GM21390 (cell line): ENCODE results near the gene MAPRE3.

Experiments used
- ATAC-seq: cut with Tn5 transposase; IDR thresholded peaks from one replicate; pipeline ENCODE4 v1.9.1; 2021; ENCODE audit not compliant: unreplicated experiment

MAPRE3 gene

DNA sequence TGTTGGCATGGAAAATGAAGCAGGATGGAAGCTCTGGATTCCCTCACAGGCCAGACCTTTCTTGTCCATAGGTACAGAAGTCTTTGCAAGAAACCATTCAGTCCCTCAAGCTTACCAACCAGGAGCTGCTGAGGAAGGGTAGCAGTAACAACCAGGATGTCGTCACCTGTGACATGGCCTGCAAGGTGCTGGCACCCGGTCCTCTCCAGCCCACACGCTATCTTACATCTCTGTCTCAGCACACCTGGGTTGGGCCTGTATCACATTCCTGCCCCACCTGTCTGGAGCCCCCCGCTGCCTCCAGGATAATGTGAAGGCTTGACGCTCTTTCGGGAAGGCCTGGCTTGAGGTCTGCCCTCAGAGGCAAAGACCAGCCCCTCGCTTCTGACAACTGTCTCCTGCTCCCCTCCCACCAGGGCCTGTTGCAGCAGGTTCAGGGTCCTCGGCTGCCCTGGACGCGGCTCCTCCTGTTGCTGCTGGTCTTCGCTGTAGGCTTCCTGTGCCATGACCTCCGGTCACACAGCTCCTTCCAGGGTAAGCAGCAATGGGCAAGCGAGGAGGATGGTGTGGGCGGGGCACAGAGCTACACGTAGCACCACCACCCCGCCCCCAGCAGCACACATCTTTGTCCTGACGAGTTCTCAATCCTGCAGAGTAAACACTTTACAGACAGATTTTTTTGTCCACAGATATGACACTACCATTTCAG lies 68.3 kb downstream of the MAPRE3 start:
- ATAC-seq: no peak

DNA sequence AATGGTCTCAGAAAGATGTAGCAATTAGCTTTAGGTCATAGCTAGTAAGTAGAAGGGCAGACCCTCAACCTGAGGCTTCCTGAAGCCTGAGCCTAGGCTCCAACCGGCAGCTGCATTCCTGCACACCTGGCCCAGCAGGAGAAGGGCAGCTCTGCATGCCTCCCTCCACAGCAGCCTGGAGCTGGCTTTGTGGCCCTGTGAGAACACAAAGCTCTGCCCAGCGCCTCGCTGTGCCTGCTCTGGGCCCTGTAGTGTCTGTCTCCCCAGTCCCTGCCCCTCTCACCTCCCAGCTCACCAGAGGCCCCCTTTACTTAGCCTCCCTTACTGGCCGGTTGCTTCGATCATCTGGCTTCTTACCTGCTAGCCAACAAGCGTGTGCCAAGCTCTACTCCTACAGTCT lies 69.0 kb downstream of the MAPRE3 start:
- no peak for ATAC-seq

DNA sequence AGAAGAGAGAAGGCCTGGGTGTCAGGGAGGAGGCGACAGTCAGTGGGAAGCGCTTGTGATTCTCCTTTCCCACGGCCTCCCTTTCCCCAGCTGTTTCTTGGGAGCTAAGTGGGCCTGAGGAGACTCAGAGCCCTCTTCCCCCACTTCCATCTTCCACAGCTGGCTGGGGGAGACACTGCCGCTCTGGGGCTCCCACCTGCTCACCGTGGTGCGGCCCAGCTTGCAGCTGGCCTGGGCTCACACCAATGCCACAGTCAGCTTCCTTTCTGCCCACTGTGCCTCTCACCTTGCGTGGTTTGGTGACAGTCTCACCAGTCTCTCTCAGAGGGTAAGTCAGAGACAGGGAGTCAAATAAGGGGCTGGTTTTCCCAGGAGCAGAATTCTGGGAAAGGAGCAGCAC lies 69.4 kb downstream of the MAPRE3 start:
- ATAC-seq: no peak

DNA sequence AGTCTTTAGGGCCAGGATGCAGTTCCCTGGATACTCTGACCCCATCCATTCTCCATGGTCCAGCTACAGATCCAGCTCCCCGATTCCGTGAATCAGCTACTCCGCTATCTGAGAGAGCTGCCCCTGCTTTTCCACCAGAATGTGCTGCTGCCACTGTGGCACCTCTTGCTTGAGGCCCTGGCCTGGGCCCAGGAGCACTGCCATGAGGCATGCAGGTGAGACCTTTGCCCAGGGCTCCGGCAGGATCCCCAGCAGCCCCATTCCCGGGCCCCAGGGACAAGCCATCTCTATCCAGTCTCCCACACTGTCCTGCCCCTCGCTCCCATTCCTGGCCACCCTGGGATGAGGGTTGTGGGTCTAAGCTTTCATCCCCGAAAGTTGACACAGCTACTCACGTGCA lies 69.8 kb downstream of the MAPRE3 start:
- no peak for ATAC-seq

DNA sequence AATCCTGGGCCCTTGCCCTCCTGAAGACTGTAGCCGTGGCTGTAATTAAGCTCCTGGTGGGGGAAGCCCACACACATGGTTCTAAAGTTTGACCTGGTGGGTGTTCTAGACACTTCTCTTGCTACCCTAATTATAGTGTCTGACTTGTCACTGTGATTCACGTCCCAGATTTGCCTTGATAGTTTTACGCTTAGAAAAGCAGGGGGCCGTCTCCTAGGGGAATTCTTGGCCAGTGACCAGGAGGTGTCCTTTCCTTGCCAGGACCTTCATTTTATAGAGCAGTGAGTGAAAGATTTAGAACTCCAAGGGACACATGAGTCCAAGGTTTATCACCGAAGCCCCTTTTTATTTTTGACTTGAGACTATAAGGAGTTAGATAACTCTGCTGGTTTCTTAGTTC lies 71.3 kb downstream of the MAPRE3 start:
- peak; percentile 32 for ATAC-seq

DNA sequence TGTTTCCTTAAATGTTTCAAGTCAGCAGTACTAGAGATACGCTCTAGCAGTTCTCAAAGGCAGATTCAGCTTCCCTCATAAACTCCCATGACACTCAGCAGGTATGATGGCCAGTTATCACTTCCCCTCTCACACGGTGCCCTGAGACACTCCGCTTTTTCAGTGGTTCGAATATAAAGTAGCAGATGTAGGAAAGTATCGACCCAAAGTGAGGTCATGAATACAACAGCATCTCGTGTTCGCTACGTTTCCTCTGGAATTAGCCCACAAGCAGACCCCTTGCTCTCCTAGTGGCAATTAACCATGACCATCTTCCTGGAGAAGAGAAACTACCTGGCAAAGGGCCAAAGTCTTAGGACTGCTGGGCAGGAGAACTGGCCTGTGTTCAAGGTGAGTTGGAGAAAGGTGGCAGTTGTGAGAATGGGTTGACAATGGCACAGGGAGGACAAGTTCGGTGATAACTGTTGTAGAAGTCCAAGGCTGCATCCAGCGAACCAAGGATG lies 71.8 kb downstream of the MAPRE3 start:
- ATAC-seq: peak; percentile 76

DNA sequence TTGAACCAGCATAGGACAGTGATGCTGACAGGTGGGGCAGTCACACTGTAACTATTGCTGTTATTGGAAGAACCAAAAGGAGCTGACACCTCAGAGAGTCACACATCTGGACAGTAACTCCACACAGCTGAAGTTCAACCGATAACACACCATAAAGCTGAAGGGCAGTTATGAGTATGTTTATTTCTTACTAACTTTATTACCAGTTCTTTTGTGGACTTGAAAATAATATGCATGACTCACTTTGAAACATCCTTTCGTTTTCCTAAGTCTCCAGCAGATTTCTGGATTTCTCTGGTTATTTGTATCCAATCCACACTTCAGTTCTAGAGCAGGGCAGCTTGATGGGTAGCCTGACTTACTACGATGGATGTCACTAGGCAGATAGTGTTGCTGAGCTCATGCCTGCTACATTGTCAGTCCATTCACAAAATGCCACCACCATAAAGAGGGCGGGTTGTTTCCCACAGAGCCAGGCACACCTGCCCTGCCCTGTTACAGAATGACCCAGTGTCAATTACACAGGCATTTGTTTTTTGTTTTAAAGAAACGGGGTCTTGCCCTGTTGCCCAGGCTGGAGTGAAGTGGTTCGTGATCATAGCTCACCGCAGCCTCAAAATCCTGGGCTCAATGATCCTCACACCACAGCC lies 72.7 kb downstream of the MAPRE3 start:
- ATAC-seq: no peak

DNA sequence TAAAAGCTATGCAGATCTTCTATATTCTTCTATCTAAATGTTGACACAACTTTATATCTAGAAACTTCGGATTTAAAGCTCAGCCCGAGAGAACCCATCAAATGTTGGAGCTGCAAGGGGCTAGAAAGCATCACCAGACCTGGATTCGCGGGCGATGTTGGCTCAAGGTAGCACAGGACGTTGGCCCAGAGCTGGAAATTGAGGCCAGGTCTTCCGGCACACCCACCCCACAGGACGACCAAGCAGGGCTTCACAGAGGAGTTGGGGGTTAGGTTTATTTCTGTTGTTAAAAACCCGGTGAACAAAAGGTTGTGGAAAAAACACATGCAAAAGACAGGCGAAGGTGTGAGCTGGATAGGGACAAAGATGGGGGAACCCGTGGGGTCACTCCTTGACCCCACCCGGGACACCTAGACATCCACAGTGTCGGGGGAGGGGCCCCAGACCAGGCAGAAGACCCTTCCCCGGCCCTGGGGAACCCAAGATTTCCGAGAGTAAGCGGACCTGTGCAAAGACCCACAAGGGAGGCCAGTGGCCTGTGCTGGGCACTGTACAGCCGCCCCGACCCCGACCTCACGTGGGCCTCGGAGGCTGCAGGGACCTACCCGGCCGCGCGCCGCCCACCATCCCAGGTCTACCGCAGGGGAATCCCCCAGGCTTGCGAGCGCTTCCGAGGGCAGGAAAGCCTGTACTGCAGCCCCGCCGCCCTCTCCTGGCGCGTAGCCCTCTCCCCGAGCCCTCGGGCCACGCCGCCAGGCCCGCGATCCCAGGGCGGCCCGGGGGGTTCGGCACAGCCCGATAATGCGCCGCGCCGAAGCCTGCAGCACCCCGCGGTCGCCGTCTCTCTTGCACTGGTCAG lies 79.2 kb downstream of the MAPRE3 start:
- peak; percentile 21 for ATAC-seq

DNA sequence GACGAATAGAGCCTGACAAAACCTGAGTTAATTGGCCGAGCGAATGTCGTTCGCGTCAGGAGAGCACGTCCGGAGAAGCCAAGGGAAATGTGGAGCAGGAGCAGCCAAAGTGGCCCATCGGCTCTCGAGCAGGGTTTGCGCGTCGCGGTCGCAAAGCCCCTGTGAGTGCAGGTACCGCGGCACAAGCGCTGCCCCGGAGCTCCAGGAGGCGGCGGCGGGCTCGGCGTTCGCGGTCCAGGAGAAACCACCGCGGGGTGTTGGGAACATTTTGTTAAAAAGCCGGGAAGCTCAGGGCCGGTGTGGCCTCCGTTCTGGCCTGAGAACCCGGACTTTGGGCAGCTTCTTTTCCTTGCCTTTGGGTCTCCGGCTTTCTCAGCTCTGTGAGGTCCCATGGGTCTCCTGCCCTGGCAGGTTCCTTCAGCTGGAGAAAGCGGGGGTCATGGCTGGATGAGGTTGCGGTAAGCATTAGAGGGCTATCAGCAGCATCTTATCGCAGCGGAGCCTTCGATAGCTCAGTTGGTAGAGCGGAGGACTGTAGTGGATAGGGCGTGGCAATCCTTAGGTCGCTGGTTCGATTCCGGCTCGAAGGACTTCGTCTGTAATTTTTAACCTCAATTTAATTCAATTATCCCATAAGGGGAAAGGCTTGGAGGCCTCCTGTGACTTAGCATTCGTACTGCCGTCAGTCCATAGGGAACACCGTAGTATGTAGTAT lies 80.0 kb downstream of the MAPRE3 start:
- ATAC-seq: peak; percentile 48

DNA sequence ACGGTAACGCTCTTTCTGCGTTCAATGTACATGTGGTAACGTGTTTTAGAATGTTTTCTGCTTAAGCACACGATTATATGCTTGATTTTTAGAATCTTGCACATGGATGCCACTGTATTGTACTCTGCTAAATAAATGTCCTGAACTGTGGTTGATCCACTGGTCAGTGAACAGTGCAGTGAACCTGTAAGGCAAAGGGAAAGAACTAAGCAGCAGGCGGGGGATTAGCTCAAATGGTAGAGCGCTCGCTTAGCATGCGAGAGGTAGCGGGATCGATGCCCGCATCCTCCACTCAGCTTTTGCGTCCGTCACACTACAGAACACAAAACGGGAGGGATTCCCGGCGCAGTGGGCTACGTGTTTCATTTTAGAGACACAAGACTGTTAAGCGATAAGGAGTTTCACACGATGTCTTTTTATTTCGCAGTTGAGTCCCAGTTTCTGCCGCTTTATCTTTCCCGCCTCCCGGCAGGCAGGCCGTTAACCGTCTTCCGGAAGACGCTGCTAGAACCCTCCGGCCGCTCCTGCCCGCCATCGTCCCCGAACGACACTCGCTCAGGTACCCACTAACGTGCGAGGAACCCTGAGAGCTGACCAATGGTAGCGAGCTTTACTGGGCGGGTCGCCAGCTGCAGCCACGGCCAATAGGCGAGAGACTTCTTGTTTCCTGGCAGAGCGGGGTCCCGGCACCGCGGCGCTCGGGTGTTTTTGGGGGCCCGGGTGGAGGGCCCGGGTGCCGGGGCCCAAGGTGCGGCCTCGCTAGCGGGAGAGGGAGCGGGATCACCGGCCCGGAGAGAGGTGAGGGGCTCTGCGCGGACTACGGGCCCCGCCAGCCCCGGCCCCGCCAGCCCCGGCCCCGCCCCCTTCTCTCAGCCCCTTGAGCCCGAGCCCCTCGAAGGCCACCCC lies 80.8 kb downstream of the MAPRE3 start, which contains the start of gene AGBL5:
TSS of gene AGBL5 (plus strand) at position 673 of the 906 bp plus-strand sequence. CDS start 1,291 bp downstream, outside the sequence.
- peak; percentile 71 for ATAC-seq

DNA sequence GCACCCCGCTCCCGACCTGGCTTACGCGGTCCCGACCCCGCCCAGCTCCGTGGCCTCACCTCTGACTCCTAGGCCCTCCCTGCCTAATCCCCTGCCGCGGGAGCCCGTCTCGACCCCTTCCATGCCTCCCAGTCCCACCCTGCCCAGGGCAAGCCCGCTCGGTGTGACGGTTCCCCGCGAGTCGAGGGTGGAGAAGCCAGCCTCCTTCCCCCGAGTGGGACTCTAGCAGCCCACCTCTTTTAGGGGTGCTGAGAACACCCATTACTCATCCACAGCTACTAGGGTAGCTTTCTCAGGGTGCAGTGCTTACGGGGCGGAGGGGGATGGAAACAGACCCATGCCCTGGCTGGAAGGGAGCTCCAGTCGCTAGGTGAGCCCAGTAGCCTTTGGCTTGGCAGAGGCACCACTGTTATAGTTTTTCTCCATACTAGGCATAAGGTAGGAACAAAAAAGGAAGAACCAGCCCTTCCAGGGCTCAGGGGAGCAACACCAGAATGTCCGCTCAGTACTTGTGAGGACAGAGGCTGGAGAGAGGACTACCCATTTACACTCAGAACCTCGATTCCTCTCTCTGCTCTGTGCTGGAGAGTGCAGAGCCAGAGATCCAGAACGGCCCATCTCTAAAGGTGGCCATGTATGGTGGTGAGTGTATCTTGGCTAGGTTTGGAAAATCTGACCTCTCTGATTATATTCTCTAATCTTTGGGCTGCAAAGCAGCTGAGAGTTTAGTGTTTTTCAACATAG lies 81.6 kb downstream of the MAPRE3 start:
- ATAC-seq: no peak

DNA sequence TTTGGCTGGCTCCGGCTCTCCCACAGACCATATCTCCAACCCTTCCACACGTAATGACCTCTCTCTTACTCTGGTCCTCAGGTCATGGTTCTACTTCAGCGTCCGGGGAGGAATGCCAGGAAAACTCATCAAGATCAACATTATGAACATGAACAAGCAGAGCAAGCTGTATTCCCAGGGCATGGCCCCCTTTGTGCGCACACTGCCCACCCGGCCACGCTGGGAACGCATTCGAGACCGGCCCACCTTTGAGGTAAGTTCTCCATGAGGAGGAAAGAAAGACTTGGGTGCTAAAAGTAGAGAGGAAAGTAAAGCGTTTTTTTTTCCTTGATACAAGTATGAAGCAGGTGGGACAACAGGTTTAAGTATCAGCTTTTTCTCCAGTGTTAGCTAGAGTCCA lies 82.9 kb downstream of the MAPRE3 start:
- no peak for ATAC-seq

DNA sequence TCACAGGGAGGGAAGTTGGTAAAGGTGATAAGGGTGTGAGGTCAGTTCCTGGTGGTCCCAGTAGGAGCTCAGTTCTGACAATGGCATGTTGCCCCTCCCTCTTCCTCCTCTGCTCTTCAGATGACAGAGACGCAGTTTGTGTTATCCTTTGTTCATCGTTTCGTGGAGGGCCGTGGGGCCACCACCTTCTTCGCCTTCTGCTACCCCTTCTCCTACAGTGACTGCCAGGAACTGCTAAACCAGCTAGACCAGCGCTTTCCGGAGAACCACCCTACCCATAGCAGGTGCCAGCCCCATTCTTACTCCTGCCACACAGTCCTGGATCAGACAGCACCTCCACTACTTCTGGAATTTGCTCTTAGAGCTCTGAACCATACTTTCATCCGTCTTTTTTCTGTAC lies 83.3 kb downstream of the MAPRE3 start:
- ATAC-seq: no peak

DNA sequence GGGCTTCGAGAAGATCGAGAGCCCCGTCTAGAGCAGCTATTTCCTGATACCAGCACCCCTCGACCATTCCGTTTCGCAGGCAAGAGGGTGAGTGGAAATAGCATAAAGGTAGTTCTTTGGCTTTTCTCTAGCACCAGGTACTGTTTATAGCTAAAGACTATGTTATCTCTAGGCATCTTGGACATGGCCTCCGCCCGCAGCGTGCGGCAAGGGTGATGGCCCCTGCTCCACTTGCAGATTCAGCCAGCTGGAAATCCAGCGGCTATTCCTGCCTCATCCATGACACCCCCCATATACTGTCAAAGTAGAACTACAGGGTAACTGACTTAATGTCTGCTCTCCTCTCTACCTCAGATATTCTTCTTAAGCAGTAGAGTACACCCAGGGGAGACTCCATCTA lies 84.3 kb downstream of the MAPRE3 start:
- no peak for ATAC-seq

DNA sequence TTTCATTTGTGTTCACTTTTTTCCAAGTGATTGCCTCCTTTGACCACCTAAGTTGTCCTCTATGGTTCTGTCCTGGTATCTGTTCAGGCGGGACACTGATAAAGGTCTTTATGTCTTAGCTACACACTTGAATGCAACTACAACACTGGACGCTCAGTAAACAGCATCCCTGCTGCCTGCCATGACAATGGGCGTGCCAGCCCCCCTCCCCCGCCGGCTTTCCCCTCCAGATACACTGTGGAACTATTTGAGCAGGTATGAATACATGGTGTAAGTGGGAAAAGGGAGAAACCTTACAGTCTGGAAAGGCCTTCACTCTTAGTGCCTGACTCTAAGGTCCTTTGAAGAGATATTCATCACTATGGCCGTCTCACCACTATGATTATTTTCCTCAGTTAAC lies 86.7 kb downstream of the MAPRE3 start:
- ATAC-seq: no peak

DNA sequence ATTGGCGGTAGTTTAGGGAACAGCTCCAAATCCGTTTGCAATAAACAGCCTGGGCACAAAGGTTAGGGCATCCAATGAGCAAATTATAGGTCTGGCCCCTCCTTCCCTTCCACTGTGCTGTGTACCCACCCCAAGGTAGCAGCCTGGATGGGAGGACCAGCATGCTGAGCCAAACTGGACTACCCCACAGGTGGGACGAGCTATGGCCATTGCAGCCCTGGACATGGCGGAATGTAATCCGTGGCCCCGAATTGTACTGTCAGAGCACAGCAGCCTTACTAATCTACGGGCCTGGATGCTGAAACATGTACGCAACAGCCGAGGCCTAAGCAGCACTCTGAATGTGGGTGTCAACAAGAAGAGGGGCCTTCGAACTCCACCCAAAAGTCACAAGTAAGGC lies 87.8 kb downstream of the MAPRE3 start:
- ATAC-seq: no peak

DNA sequence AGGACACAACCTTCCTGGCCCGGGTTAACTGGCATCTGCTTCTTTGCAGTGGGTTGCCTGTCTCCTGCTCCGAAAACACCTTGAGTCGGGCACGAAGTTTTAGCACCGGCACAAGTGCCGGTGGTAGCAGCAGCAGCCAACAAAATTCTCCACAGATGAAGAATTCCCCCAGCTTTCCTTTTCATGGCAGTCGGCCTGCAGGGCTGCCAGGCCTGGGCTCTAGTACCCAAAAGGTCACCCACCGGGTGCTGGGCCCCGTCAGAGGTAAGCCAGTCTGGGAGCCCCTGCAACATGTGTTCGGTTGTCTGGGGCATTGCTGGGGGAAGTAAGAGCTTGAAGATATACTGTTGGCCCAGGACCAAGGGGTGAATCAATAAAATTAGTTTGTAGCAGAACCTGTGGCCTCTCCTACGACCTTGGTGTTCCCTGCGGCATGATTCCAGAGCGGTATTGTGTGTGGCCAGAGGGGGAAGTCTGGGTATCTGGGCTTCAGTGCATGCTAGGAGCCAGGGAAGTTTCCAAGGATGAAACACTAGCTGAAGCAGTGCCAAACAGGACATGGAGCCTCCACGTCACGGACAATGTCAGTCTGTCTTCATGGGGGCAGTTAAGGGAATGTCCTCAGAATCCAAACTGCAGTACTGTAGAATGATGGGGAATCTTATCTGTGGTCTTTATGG lies 88.8 kb downstream of the MAPRE3 start:
- ATAC-seq: no peak

DNA sequence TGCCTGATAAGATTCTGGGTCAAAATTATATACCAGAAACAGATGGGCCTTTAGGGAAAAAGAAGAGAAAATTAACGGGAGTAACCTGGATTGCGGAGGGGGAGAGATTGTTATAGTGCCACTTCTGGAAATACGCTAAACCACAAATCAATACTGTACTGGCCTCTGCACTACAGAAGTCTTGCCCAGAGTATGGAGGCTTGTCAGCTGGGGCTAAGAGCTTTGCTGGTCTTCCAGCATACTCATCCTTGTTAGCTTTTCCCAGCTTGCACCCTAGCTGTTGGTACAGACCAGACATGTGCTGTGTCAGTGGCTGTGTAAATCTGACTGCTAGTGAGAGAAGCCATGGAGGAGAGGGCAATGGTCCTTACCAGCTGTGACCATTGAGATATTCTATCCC lies 89.9 kb downstream of the MAPRE3 start:
- no peak for ATAC-seq

DNA sequence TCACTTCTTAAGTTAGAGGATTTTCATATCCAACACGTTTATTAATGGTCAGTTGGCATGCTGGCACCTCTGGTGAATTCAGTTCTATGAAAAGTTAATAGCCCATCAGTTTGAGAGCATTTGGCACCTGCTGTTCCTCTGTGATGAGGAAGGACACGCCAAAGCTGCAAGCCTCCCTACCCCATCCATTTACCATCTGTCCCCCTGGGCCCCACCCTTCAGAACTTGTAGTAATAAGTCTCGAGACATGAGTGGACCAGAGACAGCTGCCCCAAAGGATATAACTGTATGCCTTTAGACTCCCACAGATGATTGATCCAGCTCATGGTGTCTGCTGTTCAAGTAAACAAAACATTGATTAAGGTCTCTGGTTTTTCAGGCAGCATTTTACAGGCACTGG lies 94.7 kb downstream of the MAPRE3 start:
- ATAC-seq: no peak
